GM03348 (cell line): Measurements from ENCODE around the gene TMEM258.

Source experiments
- DNase-seq: peaks from one replicate; pipeline ENCODE4 v3.0.0; 2012; ENCODE audit warnings: low spot score

Gene TMEM258

DNA sequence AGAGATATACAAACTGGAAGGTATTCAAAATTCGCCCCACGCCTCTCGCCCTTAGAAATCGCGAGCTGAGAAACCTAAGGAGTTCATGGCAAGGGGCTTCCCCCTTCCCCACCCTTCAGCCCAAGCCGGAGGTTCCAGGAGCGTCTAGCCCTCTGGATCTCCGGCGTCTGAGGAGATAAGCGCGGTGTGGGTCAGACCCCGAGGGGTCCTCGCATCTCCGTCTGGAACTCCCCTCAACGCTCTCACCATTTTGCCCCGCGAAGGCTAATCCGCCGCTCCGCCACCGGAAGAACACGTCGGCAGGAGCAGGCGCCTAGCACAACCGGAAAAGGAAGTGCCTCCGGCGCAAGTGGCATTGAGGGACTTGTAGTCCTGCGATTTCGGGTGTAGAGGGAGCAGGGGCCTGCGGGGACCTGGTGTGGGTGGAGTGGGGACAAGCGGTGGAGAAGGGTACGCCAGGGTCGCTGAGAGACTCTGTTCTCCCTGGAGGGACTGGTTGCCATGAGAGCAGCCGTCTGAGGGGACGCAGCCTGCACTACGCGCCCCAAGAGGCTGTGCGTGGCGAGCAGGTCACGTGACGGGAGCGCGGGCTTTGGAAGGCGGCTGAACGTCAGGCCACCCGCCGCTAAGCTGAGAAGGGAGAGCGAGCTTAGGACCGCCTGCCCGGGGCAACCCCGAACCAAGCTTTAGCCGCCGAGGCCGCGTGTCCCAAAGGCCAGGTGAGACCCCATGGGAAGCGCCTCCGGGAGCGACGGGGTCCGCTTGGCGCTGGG lies at the start of gene TMEM258, which contains the start of gene FEN1:
Gene TMEM258 (minus strand): TSS at position 290 of the 773 bp plus-strand sequence. CDS start 41 bp downstream, at position 249.
Gene FEN1 (plus strand): TSS at position 602 of the 773 bp plus-strand sequence. CDS start 2,451 bp downstream, outside the sequence.
- DNase-seq: peak; percentile 93

DNA sequence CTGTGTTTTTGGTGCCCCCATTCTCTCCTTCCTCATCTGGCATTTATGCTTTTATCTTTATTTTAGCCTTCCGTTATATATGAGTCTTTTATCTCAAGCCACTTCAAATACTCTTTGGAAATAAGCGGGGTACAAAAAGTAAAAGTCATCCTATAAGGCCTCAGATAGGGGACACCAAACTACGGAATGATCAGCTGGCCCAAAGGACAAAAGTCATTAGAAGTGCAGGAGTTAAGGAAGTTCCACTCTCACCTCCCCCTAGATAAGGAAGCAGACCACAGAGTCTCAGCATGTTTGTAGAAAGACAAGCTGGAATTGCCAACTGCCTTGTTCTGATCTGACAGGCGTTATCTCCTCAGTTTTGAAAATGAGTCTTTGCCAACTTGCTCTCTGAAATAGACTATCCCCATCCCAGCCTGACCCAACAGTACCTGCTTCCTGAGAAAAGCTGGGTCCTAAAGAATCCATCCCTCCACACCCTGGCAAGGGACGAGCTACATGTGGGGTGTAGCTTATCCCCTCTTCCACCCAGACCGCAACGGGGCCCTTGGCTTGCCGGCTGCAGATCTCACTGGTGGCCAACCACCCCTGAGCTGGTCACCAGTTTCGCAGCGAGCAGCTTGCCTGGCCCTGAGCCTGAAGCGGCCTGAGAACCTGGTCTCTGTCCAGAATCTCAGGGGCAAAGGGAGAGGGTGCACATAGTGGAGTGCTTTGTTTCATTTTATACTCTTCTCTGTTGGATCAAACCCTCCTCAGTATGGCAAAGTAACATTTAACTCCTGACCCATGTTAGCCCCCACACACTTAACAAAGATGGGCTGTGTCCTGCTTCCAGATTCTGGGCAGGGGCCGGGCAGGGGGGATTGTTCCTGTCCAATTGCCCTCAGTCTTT lies 49.5 kb upstream of the TMEM258 start:
- DNase-seq: no peak

DNA sequence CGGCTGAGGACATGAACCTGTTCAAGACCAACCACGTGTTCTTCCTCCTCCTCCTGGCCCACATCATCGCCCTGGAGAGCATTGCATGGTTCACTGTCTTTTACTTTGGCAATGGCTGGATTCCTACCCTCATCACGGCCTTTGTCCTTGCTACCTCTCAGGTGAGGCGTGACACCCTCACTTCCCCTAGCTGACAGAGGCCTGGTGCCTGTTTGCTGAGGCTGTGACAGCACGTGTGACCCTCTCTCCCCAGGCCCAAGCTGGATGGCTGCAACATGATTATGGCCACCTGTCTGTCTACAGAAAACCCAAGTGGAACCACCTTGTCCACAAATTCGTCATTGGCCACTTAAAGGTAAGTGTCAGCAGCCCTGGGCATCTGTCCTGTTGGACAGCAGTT lies 48.0 kb upstream of the TMEM258 start:
- DNase-seq: no peak

DNA sequence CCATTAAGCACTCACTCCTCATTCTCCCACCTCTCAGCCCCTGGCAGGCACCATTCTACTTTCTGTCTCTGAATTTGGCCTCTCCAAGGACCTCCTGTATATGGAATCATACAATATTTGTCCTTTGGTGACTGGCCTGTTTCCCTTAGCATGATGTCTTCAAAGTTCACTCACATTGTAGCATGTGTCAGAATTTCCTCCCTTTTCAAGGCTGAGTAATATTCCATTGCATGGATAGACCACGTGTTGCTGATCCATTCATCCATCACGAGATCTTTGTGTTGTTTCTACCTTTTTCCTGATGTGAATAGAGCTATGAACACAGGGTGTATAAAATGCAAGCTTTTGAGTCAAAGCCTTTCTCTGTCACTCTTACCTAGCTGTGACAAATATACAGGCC lies 47.3 kb upstream of the TMEM258 start:
- DNase-seq: no peak

DNA sequence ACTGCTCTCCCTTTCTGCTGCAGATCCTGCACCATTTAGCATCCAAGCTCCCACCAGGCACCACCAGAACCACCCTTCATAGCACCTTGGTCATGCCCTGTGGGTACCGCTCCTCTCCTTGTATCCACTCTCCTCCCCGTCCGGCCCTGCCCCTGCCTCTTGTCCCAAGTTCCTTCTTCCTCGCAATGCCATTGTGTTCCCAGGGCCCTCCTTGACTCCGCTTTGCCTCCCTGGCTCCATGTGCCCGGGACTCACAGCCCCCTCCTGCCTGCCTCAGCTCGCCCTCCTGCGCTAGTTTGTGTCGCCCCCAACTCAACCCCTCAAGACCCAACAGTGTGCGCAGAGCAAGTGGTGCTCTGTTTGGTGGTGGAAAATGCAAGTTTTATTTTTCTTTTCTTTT lies 46.5 kb upstream of the TMEM258 start:
- DNase-seq: no peak

DNA sequence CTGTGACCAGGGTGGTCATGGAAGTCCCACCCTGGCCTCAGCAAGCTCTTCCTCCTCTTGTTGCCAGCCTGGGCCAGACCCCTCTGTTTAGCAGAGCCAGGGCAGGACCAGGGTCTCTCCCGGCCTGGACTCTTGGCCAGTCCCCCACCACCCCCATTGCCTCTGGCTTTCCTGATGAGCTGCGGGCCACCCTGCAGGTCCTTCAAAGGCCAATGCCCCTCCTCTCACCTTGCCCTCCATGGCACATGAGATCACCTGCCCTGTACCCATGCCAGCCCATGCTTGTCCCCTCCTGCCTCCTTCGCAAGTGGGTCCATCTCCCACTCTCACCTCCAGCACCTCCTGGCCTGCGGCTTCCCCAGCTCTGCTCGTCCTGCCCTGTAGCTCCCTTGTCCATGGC lies 46.1 kb upstream of the TMEM258 start:
- no peak for DNase-seq

DNA sequence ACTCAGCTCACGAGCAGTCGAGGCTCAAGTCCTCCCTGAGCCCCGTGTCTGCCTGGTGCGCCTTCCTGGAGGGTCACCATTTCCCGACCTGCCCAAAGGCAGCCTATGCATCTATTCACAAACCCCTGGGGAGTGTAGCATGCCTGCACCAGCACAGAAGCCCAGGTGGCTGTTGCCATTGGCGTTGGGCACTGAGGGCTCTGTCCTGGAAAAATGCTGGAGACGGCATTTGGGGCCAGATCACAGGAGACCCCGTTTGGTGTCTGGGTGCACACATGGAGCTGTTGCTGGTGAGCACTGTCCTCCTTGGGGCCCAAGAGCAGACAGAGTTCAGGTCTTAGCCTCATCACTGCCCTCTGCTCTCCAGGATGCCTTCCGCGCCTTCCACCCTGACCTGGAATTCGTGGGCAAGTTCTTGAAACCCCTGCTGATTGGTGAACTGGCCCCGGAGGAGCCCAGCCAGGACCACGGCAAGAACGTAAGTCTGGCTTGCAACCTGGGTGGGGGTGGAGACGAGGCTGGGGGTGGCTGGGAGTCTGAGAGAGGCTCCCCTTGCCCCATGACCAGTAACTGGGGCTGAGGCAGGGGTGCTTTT lies 45.1 kb upstream of the TMEM258 start:
- no peak for DNase-seq

DNA sequence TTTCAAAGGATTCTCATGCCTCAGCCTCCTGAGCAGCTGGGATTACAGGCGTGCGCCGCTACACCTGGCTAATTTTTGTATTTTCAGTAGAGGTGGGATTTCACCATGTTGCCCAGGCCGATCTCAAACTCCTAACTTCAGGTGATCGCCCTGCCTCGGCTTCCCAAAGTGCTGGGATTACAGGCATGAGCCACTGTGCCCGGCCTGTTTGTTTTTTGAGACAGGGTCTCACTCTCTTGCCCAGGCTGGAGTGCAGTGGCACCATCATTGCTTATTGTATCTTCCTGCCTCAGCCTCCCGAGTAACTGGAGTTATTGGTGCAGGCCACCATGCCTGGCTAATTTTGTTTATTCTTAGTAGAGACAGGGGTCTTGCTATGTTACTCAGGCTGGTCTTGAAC lies 43.8 kb upstream of the TMEM258 start:
- DNase-seq: no peak

DNA sequence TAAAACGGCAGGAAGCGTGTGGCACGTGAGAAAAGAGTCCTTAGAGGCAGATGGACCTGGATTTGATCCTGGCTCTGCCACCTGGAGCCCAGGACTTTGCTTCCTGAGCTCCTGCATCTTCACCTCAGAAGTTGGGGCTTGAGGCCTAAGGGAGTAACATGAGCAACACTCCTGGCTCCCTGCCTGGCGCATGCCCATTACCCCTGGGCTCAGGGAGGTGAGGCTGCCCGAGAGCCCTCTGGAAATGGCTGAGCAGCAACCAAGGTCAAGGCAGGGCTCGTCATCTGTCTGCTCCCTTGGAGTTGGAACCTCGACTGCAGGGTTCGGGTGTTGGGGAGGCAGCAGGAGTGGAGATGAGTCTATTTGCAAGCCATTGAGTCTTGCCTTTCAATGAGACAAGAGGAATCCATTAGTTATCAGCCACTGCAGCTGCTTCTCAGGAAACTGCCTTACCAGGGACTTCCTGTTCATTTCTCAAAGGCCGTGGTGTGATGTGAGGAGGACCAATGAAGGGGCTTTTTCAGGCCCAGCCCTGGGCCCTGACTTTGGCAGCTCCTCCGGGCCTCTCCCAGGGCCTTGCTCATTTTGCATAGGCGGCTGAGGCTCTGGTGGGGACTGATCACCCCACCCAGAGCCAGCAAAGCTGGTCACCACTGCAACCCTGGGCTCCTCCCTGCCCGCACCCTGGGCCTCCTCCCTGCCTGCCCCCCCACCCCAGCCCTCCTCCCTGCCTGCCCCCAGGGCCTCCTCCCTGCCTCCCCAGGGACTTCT lies 42.1 kb upstream of the TMEM258 start:
- peak; percentile 79 for DNase-seq

DNA sequence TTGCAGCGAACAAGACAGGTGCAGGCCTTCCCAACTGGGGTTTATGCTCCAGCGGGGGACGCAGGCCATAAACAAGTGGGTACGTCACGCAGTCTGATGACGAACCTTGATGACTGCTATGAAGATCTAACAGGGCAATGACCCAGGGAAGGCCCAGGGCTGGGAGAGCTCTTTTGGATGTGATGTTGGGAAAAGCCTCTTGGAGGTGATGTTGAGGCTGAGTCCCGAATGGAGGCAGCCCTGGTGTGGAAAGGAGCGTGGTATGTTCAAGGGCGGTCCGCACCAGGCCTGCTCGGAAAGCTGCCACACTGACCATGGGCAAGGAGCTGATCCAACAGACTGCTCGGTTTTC lies 41.5 kb upstream of the TMEM258 start:
- DNase-seq: no peak

DNA sequence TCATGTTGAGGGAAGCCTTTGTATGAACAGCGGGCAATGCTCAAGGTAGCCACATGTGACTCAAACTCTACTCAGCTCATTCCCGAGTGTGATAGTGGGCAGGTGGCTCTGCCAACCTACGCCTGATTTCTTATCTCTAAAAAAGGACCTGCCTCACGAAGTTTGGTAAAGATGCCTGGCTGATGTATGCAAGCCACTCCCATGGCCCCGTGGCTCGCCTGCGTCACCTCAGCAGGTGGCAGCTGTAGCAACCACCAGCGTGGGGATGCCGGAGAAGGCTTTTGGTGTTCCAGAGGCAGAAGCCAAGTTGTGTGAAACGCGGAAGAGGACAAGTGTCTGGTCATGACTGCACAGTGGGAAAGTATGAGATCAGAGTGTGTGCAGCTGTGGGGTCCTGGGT lies 41.1 kb upstream of the TMEM258 start:
- DNase-seq: no peak

DNA sequence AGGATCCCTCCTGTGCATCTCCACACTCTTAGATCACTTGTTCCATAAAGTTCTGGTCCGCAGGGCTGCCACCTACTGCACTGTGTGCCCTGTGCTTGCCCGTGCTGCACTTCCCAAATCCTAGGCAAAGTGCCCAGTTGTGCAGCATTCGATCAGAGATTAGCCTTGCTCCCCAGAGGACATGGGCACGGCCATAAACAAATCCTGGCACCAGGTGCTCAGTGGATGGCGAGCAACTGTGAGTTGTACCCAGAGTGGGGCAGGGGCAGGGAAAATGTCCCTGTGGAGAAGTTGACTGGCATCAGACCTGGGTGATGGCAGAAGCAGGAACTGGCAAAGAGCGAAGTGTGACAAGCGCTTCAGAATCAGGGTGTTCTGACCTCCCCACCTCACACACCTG lies 40.4 kb upstream of the TMEM258 start:
- no peak for DNase-seq

DNA sequence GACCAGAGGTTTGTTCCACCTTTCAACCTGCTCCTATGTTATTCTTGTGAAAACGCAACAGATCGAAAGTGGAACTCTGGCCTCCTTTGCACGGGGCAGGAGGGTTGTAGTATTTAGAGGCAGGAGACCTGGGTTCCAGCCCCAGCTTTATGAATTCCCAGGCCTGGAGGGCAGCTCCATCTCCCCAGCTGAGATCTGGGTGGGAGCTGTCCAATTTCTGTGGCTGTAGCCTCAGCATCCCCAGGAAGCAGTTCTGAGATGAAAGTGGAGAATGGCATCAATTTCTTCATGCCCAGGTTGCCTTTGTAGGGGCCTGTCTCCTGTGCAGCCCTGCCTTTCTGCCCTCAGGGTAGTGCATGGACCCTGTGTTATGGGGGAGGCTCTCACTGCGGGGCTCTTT lies 39.8 kb upstream of the TMEM258 start:
- no peak for DNase-seq

DNA sequence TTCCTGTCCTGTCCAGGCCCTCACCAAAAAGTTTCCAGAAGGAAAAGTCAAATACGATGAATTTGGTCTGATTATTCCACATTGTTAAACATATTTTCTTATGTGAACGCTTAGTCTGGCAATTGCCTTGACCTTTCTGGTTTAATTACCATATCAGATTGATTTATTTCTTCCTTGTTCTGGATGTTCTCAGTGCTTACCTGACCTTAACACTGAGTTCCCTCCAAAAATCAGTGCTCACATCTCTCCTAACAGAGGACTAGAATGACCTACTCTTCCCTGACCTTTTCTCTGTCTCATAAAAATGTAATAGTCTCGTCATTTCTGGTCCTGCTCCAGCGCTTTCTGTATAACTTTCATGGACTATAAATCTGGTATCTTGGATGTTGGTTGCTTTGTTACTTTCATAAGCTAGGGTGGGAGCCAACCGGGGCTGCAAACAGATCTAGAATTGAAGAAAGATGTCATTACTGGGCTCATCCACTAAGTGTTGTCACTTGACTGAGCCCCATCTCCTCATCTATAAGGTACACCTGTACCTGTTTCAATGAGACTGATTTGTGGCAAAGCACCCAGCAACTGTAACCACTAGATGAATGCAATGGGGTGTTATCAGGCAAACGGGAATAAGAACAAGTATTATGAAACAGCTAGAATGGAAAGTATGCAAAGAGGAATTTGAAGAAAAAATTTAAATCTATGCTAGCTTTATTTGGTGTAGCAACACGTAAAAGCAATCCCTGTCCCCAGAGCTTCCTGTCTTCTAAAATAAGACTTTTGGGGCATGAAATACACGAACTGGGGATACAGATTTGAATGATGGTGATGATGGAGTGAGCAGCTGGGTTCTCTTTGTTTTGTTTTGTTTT lies 38.1 kb upstream of the TMEM258 start:
- DNase-seq: peak; percentile 78

DNA sequence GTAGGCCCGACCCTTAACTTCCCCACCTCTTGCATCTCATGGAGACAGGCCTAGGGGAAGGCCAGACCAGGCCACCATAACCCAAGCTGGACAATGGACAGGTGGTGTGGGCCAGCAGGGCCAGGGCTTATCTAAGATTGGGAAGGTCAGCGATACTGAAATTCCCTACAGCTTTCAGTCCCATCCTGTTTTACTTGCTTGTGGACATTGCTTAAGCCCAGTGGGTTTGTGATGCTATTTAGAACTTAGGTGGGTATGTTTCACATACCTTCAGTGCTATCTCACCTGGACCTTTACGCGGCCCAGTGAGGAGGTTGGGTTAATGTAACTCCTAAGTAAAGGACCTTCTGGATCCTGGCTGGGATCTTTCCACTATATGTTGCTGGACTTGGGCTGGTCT lies 37.4 kb upstream of the TMEM258 start:
- DNase-seq: no peak

DNA sequence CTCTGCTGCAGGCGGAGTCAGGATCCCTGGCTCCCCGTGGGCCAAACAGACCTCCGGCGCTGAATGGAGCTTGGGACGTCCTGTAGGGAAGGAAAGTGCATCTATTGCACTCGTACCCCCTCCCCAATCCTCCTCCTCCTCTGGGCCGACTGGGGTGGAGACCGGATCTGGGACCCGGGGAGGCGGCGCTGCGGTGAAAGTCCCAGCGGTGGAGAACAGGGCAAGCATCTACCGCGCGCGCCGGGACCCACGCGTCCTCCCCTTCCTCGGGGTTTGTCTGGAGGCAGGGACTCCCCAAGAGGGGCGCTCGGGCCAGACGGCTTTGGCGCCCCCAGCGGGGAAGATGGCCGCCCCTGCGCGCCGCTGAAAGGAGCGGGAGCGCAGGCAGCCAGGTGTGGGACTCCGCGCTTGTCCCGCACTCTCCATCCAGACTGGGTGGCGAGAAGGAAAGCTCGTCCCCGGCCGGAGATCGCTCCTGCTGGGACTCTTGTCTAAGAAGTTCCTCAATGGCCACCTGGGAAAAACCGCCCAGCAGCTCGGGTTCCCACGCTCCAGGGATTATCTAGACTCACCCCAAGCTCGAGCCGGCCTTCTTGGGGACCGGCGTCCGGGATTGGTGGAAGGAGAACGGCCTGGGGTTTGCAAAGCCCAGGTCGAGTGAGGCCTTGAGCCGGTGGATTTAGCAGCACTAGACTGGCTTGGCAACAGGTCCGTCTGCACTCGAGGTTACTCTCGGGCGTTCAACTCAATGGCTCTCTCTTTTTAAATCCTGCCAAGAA lies 36.4 kb upstream of the TMEM258 start:
- peak; percentile 52 for DNase-seq

DNA sequence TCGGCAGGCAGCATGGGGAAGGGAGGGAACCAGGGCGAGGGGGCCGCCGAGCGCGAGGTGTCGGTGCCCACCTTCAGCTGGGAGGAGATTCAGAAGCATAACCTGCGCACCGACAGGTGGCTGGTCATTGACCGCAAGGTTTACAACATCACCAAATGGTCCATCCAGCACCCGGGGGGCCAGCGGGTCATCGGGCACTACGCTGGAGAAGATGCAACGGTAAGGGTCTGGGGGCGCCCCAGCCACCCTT lies 35.9 kb upstream of the TMEM258 start:
- DNase-seq: no peak

DNA sequence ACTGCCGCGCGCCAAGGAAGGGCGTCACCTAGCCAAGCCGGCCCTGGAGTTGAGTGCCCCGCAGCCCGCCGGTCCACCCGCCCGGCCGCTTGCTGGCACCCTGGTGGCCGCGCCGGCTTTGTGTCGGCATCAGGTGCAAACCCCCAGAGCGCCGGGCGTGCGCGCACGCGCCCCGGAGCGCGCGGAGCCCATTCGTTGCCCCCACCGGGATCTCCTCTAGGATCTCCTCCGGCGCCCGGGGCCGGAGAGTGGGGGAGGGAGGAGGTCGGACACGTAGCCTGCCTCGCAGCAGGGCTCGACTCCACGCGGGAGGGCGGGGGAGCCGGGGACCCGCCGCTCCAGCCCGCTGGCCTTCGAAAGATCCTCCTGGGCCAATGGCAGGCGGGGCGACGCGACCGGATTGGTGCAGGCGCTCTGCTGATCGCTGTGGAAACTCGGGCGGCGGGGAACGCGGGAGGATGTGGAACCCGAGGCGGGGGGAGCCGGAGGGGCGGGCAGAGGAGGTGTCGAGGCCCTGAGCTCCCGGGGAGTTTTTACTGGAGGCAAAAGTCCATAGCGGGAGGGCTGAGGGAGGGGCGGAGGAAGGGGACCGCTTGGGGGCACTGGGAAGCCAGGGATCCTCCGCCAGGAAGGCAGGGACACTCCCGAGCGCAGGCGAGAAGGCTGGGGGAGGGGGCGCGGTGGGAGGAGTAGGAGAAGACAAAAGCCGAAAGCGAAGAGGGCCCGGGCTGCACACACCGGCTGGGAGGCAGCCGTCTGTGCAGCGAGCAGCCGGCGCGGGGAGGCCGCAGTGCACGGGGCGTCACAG lies 35.4 kb upstream of the TMEM258 start, which contains the start of gene FADS2:
Gene FADS2 (plus strand): TSS at position 730 of the 808 bp plus-strand sequence. CDS start 91 bp downstream, outside the sequence.
- peak; percentile 91 for DNase-seq

DNA sequence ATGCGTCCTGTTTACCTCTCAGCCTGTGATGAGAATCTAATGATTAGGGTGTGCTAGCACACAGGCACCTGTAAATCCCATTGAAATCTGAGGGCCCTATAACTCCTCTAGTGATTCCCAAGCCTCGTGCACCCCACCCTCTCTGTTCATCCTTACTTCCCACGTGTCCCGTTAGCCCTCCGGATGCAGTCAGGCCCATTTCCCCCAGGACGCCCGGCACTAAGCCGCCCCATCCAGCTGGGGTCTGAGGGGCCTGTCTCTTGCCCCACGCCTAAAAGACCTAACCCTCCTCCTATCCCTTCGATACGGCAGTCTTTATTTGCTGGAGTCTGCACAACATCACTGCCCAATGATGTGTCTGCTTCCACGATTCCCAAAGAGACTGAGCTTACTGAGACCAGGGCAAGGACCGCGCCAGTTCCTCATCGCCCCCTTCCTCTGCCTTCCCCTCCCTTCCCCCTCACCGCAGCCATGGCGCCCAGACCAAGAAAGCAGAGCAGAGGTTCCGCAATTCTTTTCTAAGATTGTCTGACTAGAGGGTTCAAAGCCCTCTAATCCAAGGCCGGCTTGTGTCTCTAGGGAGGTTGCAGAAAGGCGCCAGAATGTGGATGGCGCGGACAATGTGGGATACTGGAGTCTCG lies 34.7 kb upstream of the TMEM258 start:
- DNase-seq: no peak
